22Rv1 (cell line): ENCODE results near the gene ZBTB20.

Experiments
- H3K27ac ChIP-seq: fragments of 450-650 bp; 2 replicates; pipeline ENCODE4 v1.5.1; 2017
- CTCF ChIP-seq: fragments of 450-650 bp; IDR thresholded peaks from 2 replicates; pipeline ENCODE4 v1.5.1; 2017; ENCODE audit warnings: mild to moderate bottlenecking
- ZFX ChIP-seq: fragments of 450-650 bp; IDR thresholded peaks from 2 replicates; pipeline ENCODE4 v1.6.1; 2017; ENCODE audit warnings: antibody characterized with exemption, borderline replicate concordance

ZBTB20 gene

GRCh38 chr3:114804099-114804498 is 343.0 kb downstream of the ZBTB20 start:
- H3K27ac ChIP-seq: no peak overlapping the region
- no peak for TF ChIP-seq CTCF
- TF ChIP-seq ZFX: no peak

GRCh38 chr3:114803042-114803695 is 343.9 kb downstream of the ZBTB20 start:
- TF ChIP-seq ZFX: no peak
- TF ChIP-seq CTCF: no peak
- H3K27ac ChIP-seq: no peak overlapping the region

GRCh38 chr3:114800272-114801031 is 346.6 kb downstream of the ZBTB20 start:
- TF ChIP-seq ZFX: no peak
- TF ChIP-seq CTCF: no peak
- no peak overlapping the region for H3K27ac ChIP-seq

- H3K27ac ChIP-seq: no peak overlapping the region
- TF ChIP-seq CTCF (no peak), ZFX (no peak)
These were observed 347.3 kb downstream of the ZBTB20 start for GRCh38 chr3:114799816-114800215.

- H3K27ac ChIP-seq: no peak overlapping the region
- TF ChIP-seq ZFX (no peak), CTCF (no peak)
These were observed 350.3 kb downstream of the ZBTB20 start for GRCh38 chr3:114796796-114797195.

- TF ChIP-seq CTCF: no peak
- TF ChIP-seq ZFX: no peak
- no peak overlapping the region for H3K27ac ChIP-seq
These were observed 352.0 kb downstream of the ZBTB20 start for GRCh38 chr3:114794894-114795630.
